Measurements from ENCODE around the gene GLS. TPM values are rescaled to one million over a fixed set of nuclear protein-coding genes. Genes with fewer than 3 reads are reported as not detected.
"Not testable (repeated sequence)": the region's sequence is repeated elsewhere in the genome, so short reads cannot be mapped to it uniquely, and the experiment has no call there.

GLS gene
- total and polyA plus RNA-seq, 9 donors = 20.2 to 141 (median 76.0) TPM

DNA sequence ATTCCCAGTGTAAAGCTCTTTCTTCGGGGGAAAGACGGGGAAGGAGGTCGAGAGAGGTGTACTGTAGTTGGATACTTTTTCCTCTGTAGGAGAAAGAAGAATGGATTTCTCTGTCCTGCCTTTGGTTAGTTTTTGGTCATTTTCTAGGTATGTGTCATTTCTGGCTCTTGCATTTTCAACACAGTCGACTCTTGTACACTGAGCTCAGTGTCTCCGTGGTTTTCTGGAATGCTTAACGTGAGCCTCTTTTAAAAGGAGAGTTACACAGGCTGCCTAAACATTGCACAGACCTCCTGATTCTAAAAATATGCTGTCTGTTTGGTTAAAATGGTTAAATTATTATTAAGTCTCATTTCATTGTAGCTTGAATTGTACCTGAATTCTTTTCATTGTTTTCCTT lies 21.8 kb upstream of the GLS start:
- DNase-seq = no peak
- H3K4me3 ChIP-seq = no peak overlapping the region
- no peaks in the 10 kb centered on the region for H3K9me3 ChIP-seq
- WGBS, 3 donors = 54 to 61% (median 59%) methylated on average over 6 of the region's 6 CpGs
- no peaks in the 10 kb centered on the region for H3K36me3 ChIP-seq
- H3K27ac ChIP-seq = no peak overlapping the region
- no peaks in the 10 kb centered on the region for H3K27me3 ChIP-seq
- intact Hi-C loops (cut with DNase I) = no loop called here
- TF ChIP-seq, protein P1, sequence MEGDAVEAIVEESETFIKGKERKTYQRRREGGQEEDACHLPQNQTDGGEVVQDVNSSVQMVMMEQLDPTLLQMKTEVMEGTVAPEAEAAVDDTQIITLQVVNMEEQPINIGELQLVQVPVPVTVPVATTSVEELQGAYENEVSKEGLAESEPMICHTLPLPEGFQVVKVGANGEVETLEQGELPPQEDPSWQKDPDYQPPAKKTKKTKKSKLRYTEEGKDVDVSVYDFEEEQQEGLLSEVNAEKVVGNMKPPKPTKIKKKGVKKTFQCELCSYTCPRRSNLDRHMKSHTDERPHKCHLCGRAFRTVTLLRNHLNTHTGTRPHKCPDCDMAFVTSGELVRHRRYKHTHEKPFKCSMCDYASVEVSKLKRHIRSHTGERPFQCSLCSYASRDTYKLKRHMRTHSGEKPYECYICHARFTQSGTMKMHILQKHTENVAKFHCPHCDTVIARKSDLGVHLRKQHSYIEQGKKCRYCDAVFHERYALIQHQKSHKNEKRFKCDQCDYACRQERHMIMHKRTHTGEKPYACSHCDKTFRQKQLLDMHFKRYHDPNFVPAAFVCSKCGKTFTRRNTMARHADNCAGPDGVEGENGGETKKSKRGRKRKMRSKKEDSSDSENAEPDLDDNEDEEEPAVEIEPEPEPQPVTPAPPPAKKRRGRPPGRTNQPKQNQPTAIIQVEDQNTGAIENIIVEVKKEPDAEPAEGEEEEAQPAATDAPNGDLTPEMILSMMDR (IDR thresholded peaks at IDR 0.05) = no peak
- TF ChIP-seq EP300 (IDR thresholded peaks at IDR 0.05) (no peak), POLR2A (IDR thresholded peaks at IDR 0.05) (no peak)
- H3K4me1 ChIP-seq (ENCODE audit: insufficient read depth) = peaks cover 6% of the 10 kb centered on the region

DNA sequence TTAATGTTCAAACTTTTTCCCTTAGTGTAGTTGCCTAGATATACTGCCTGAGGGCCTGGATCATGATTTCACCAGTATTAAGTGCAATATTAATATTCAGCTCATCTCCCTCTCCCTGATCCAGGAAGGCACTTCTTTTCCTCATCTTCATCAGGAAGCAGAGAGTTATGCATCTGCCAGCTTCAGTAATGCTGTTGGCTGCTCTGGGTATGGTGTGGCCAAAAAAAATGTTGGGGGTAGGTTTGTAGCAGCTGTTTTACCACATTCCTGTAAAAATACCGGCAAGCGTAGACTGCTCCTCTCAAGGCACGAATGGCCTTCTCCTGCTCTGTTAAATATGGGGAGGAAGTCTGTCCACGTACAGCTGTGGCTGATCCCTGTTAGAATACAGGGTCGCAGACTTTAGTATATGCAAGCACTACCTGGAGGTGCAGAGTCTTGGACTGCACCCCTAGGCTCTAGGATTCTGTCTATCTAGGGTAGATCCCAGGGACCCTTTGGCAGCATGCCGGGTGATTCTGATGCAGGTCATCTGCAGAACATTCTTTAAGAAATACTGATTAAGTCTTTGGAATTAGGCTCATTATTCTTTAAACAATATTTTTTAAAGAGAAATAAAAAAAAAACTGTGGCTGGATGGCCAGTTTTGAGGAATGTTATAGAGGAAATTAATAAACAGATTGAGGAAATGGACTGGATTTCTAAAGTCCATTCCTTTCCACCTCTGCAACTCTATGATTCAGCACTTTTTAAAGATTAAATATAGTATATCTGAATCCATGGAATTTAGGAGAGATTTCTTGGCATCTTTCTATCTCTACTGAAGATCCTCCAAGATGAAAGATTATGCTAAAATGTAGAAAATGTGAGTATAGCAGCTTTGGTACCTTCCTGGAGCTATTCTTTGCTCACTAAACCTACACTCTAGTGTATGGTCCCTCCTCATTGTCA lies 21.0 kb upstream of the GLS start:
- Histone ChIP-seq H3K27me3 (no peaks in the 10 kb centered on the region), H3K4me3 (no peak overlapping the region), H3K27ac (no peak overlapping the region), H3K9me3 (no peaks in the 10 kb centered on the region), H3K36me3 (no peaks in the 10 kb centered on the region), H3K4me1 (ENCODE audit: insufficient read depth) (peaks cover 6% of the 10 kb centered on the region)
- peak in 3 of 5 donors; percentile 15 to 46 (median 39) for DNase-seq
- WGBS, 3 donors = 11 to 33% (median 22%) methylated on average over 6 of the region's 6 CpGs
- intact Hi-C loops (cut with DNase I) = no loop called here
- TF ChIP-seq, protein P1 (IDR thresholded peaks at IDR 0.05) = no peak
- TF ChIP-seq EP300 (IDR thresholded peaks at IDR 0.05) (no peak), POLR2A (IDR thresholded peaks at IDR 0.05) (no peak)

DNA sequence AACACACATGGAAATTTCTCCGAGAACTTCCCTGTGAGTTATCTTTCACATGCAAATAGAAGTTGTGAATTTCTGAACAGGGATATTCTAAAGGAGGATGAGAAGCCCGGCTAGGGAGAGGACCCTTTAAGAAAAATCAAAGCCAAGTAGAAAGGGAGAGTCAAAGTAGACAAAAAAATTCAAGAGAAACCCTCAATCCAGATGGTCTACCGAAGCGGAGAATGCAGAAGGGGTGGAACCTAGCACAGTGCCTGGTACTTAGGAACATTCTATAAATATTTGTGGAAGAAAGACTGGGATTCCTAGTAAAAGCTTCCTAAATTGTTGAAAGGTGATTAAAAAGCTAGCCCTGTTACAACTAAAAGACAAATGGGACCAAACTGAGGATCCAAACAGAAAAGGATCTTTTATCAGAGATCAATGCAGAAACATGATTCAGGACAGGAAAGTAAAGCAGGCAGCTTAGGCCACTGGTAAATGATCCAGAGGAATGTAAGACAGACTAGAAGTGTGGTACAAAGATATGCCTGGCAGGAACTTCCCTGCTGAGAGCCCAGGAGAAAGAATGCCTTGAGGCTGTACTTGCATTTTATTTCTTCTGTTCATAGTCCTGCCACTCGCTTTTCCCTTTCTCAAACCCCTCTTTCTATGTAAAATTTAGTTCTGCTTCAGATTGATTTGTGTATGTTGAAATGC lies 19.5 kb upstream of the GLS start:
- WGBS, 3 donors = 80 to 82% (median 81%) methylated on average over 5 of the region's 5 CpGs
- no peak for DNase-seq
- H3K36me3 ChIP-seq = no peaks in the 10 kb centered on the region
- H3K27me3 ChIP-seq = no peaks in the 10 kb centered on the region
- no peaks in the 10 kb centered on the region for H3K9me3 ChIP-seq
- peaks cover 6% of the 10 kb centered on the region for H3K4me1 ChIP-seq (ENCODE audit: insufficient read depth)
- H3K4me3 ChIP-seq = no peak overlapping the region
- intact Hi-C loops (cut with DNase I) = no loop called here
- no peak for TF ChIP-seq EP300 (IDR thresholded peaks at IDR 0.05)
- TF ChIP-seq, protein P1 (IDR thresholded peaks at IDR 0.05) = no peak
- no peak for TF ChIP-seq POLR2A (IDR thresholded peaks at IDR 0.05)
- H3K27ac ChIP-seq = no peak overlapping the region

DNA sequence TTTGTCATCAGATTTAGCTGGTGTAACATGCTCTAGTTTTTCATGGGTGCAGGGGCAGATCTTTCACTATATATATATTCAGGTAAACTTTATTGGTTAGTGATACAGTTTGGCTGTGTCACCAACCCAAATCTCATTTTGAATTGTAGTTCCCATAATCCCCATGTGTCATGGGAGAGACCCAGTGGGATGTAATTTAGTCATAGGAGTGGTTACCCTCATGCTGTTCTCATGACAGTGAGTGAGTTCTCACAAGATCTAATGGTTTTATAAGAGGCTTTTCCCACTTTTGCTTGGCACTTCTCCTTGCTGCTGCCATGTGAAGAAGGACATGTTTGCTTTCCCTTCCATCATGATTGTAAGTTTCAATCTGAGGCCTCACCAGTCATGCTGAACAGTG lies 18.5 kb upstream of the GLS start:
- H3K4me3 ChIP-seq; H3K27ac ChIP-seq; H3K9me3 ChIP-seq; H3K27me3 ChIP-seq; intact Hi-C loops (cut with DNase I); H3K36me3 ChIP-seq; DNase-seq; H3K4me1 ChIP-seq (ENCODE audit: insufficient read depth): not testable (repeated sequence)

DNA sequence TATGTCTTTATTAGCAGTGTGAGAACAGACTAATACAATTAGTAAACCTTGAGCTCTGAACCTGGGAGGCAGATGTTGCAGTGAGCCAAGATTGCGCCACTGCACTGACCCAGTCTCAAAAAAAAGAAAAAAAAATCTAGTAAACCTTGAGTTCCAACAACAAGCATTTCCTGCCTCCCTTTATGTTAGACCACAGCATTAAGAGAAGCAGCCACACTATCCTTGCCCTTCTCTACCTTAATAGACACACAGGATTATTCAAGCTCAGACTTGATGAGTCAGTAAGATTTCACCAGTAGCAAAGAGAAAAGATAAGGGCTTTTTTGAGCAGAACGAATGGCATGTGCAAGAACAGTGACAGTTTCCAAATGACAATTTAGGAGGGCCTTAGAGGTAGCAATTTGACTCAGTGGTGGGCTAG lies 18.0 kb upstream of the GLS start:
- H3K36me3 ChIP-seq = no peaks in the 10 kb centered on the region
- intact Hi-C loops (cut with DNase I) = no loop called here
- no peaks in the 10 kb centered on the region for H3K9me3 ChIP-seq
- TF ChIP-seq, protein P1 (IDR thresholded peaks at IDR 0.05) = no peak
- no peak for TF ChIP-seq EP300 (IDR thresholded peaks at IDR 0.05)
- TF ChIP-seq POLR2A (IDR thresholded peaks at IDR 0.05) = no peak
- H3K27me3 ChIP-seq = no peaks in the 10 kb centered on the region
- H3K27ac ChIP-seq = no peak overlapping the region
- DNase-seq = no peak
- H3K4me3 ChIP-seq = no peak overlapping the region
- WGBS, 3 donors = 78 to 88% (median 84%) methylated on average over 2 of the region's 2 CpGs
- H3K4me1 ChIP-seq (ENCODE audit: insufficient read depth) = peaks cover 6% of the 10 kb centered on the region
